Breast epithelium (tissue), 4 donors: ENCODE measurements around the gene CYB5A. TPM values are rescaled to one million over a fixed set of nuclear protein-coding genes. Genes with fewer than 3 reads are reported as not detected.
A peak's percentile ranks its signal among the peaks of the same experiment; 100 is the strongest.

Experiments
- DNase-seq, 2 donors: peaks; one replicate each; pipeline ENCODE4 v3.0.0-alpha.2; 2019; ENCODE audit warnings: low spot score in 2 of 2
- H3K27ac ChIP-seq, 2 donors: fragments of 200-600 bp; sonication (generic) in 1 of 2; one replicate each; pipeline ENCODE4 v1.5.1; 2016 to 2019; ENCODE audit warnings: mild to moderate bottlenecking in 1 of 2
- H3K27me3 ChIP-seq, 2 donors: fragments of 200-600 bp; sonication (generic) in 1 of 2; one replicate each; pipeline versions ENCODE4 v1.5.1 to v1.6.0; 2017 to 2019; ENCODE audit warnings: control low read depth in 1 of 2, mild to moderate bottlenecking in 1 of 2
- H3K36me3 ChIP-seq: fragments of 200-600 bp; one replicate; pipeline ENCODE4 v1.5.1; 2019
- H3K4me1 ChIP-seq, 2 donors: fragments of 200-600 bp; sonication (generic); one replicate each; pipeline ENCODE4 v1.5.1; 2016 to 2019; ENCODE audit warnings: control low read depth in 1 of 2
- H3K4me3 ChIP-seq, 3 donors: fragments of 200-600 bp; sonication (generic); 1 replicate in 2 of 3; 2 replicates in 1 of 3; pipeline ENCODE4 v1.5.1; 2016 to 2019; ENCODE audit warnings: mild to moderate bottlenecking in 3 of 3, moderate library complexity in 2 of 3
- H3K9me3 ChIP-seq, 2 donors: fragments of 200-600 bp; sonication (generic) in 1 of 2; one replicate each; pipeline ENCODE4 v1.5.1; 2016 to 2019; ENCODE audit warnings: control low read depth in 1 of 2
- CTCF ChIP-seq, 3 donors: fragments of 450-650 bp; IDR thresholded peaks; one replicate each; pipeline ENCODE4 v1.5.1; 2016 to 2017; ENCODE audit warnings: antibody characterized with exemption in 3 of 3, mild to moderate bottlenecking in 3 of 3, moderate library complexity in 3 of 3
- POLR2A ChIP-seq: fragments of 450-650 bp; IDR thresholded peaks from one replicate; pipeline ENCODE4 v1.6.1; 2016; ENCODE audit warnings: antibody characterized with exemption, mild to moderate bottlenecking, moderate library complexity
- POLR2AphosphoS5 ChIP-seq, 3 donors: sonication (generic); formaldehyde crosslinking; IDR thresholded peaks; one replicate each; pipeline ENCODE4 v1.6.1; 2017; ENCODE audit warnings: antibody characterized with exemption in 3 of 3
- intact Hi-C: fragments of 100-400 bp; cut with DNase I; formaldehyde crosslinking; loops from one replicate; pipeline ENCODE4 v1.15.1; 2023; ENCODE audit warnings: low total_unique reads
- total RNA-seq, 3 donors: library from RNA; depleted of rRNA; stranded (reverse); fragments of >200 nt; gene quantifications; one replicate each; pipeline ENCODE4 v1.1.0, GENCODE V29; 2016

CYB5A gene
- total RNA-seq, 3 donors from 2014 or later: 185 to 646 (median 300) TPM

GRCh38 chr18:74290021-74290420 is 1.7 kb downstream of the CYB5A start:
- Histone ChIP-seq H3K27ac (peak overlapping the region; percentile 65 to 86), H3K36me3 (no peaks in the 10 kb centered on the region)
- intact Hi-C loops: no loop called here

GRCh38 chr18:74289137-74289536 is 2.6 kb downstream of the CYB5A start:
- H3K27me3 ChIP-seq: no peaks in the 10 kb centered on the region
- intact Hi-C loops: no loop called here
- TF ChIP-seq POLR2A (no peak), POLR2AphosphoS5 (IDR thresholded peaks at IDR 0.05) (no peak), CTCF (IDR thresholded peaks at IDR 0.05) (no peak)
- peaks cover 3 to 15% of the 10 kb centered on the region in 2 donors for H3K4me1 ChIP-seq
- DNase-seq: no peak
- no peaks in the 10 kb centered on the region for H3K9me3 ChIP-seq
- H3K36me3 ChIP-seq: no peaks in the 10 kb centered on the region
- peak overlapping the region in 2 of 3 donors; percentile 13 to 48 for H3K4me3 ChIP-seq
- peak overlapping the region; percentile 65 to 83 for H3K27ac ChIP-seq

More at GRCh38 chr18:74290021-74290420, 1.7 kb downstream of the CYB5A start:
- H3K9me3 ChIP-seq: no peaks in the 10 kb centered on the region
- peaks cover 3 to 6% of the 10 kb centered on the region in 2 donors for H3K4me1 ChIP-seq
- no peak for DNase-seq
- TF ChIP-seq POLR2AphosphoS5 (IDR thresholded peaks at IDR 0.05) (peak in 1 of 3 donors; percentile 32), POLR2A (no peak), CTCF (IDR thresholded peaks at IDR 0.05) (no peak)
- H3K4me3 ChIP-seq: peak overlapping the region; percentile 78 to 96 (median 85)
- H3K27me3 ChIP-seq: no peaks in the 10 kb centered on the region

GRCh38 chr18:74288730-74289129 is 3.0 kb downstream of the CYB5A start:
- intact Hi-C loops: no loop called here
- Histone ChIP-seq H3K27ac (peak overlapping the region; percentile 65 to 83), H3K36me3 (no peaks in the 10 kb centered on the region), H3K4me1 (peaks cover 3 to 15% of the 10 kb centered on the region in 2 donors), H3K4me3 (peak overlapping the region in 2 of 3 donors; percentile 13 to 48), H3K9me3 (no peaks in the 10 kb centered on the region), H3K27me3 (no peaks in the 10 kb centered on the region)
- TF ChIP-seq POLR2A (no peak), POLR2AphosphoS5 (IDR thresholded peaks at IDR 0.05) (peak in 1 of 3 donors; percentile 16), CTCF (IDR thresholded peaks at IDR 0.05) (no peak)
- DNase-seq: no peak

- Histone ChIP-seq H3K36me3 (no peaks in the 10 kb centered on the region), H3K4me3 (peak overlapping the region in 2 of 3 donors; percentile 13 to 48), H3K27me3 (no peaks in the 10 kb centered on the region), H3K4me1 (peaks cover 3 to 21% of the 10 kb centered on the region in 2 donors), H3K27ac (peak overlapping the region; percentile 65 to 83), H3K9me3 (no peaks in the 10 kb centered on the region)
- intact Hi-C loops: no loop called here
- DNase-seq: no peak
- TF ChIP-seq CTCF (IDR thresholded peaks at IDR 0.05): no peak
- no peak for TF ChIP-seq POLR2AphosphoS5 (IDR thresholded peaks at IDR 0.05)
- no peak for TF ChIP-seq POLR2A
Measured at GRCh38 chr18:74288041-74288440, 3.7 kb downstream of the CYB5A start.

GRCh38 chr18:74286856-74287255 is 4.9 kb downstream of the CYB5A start:
- Histone ChIP-seq H3K27me3 (no peaks in the 10 kb centered on the region), H3K27ac (no peak overlapping the region), H3K36me3 (no peaks in the 10 kb centered on the region), H3K9me3 (no peaks in the 10 kb centered on the region), H3K4me1 (peaks cover 8 to 27% of the 10 kb centered on the region in 2 donors), H3K4me3 (no peak overlapping the region)
- no peak for DNase-seq
- intact Hi-C loops: no loop called here
- TF ChIP-seq POLR2AphosphoS5 (IDR thresholded peaks at IDR 0.05) (no peak), CTCF (IDR thresholded peaks at IDR 0.05) (no peak), POLR2A (no peak)
